ENCODE results near the gene NMT1. TPM values are rescaled to one million over a fixed set of nuclear protein-coding genes. Genes with fewer than 3 reads are reported as not detected.

Gene NMT1
- total and polyA plus RNA-seq, 4 donors: 33.8 to 124 (median 103) TPM

- DNase-seq (no peak), ATAC-seq (ENCODE audit: low FRiP score) (no peak)
- 88 to 89% methylated on average over 14 of the region's 14 CpGs for WGBS, 2 donors
- H3K4me1 ChIP-seq (ENCODE audit: control insufficient read depth in 1 of 2, insufficient read depth in 2 of 2, low read length in 2 of 2): no peaks in the 10 kb centered on the region
- H3K4me3 ChIP-seq (ENCODE audit: low read length in 2 of 2): no peak overlapping the region
- no peak overlapping the region for H3K27ac ChIP-seq (ENCODE audit: low read depth in 1 of 2, low read length in 2 of 2)
- no peaks in the 10 kb centered on the region for H3K36me3 ChIP-seq (ENCODE audit: control insufficient read depth in 1 of 2, insufficient read depth in 2 of 2, low read length in 1 of 2)
- intact Hi-C loops (cut with DNase I): no loop called here
- no peaks in the 10 kb centered on the region for H3K9me3 ChIP-seq (ENCODE audit: control insufficient read depth, low read length)
- no peaks in the 10 kb centered on the region for H3K27me3 ChIP-seq (ENCODE audit: control insufficient read depth in 1 of 2, insufficient read depth in 2 of 2, low read length in 1 of 2)
Observed at GRCh38 chr17:45031231-45032173, 29.6 kb upstream of the NMT1 start.

- intact Hi-C loops (cut with DNase I): no loop called here
Observed at GRCh38 chr17:45032174-45032541, 29.0 kb upstream of the NMT1 start.

GRCh38 chr17:45034599-45034998 lies 26.5 kb upstream of the NMT1 start:
- intact Hi-C loops (cut with DNase I): no loop called here
- H3K27ac ChIP-seq (ENCODE audit: low read depth in 1 of 2, low read length in 2 of 2): no peak overlapping the region
- H3K36me3 ChIP-seq (ENCODE audit: control insufficient read depth in 1 of 2, insufficient read depth in 2 of 2, low read length in 1 of 2): no peaks in the 10 kb centered on the region
- H3K27me3 ChIP-seq (ENCODE audit: control insufficient read depth in 1 of 2, insufficient read depth in 2 of 2, low read length in 1 of 2): no peaks in the 10 kb centered on the region
- H3K4me3 ChIP-seq (ENCODE audit: low read length in 2 of 2): no peak overlapping the region
- no peak for ATAC-seq (ENCODE audit: low FRiP score)
- H3K4me1 ChIP-seq (ENCODE audit: control insufficient read depth in 1 of 2, insufficient read depth in 2 of 2, low read length in 2 of 2): no peaks in the 10 kb centered on the region
- 92% methylated on average over 14 of the region's 14 CpGs for WGBS, 2 donors
- no peak for DNase-seq
- H3K9me3 ChIP-seq (ENCODE audit: control insufficient read depth, low read length): no peaks in the 10 kb centered on the region

More at GRCh38 chr17:45032174-45032541, 29.0 kb upstream of the NMT1 start:
- Histone ChIP-seq H3K36me3 (ENCODE audit: control insufficient read depth in 1 of 2, insufficient read depth in 2 of 2, low read length in 1 of 2) (no peaks in the 10 kb centered on the region), H3K27ac (ENCODE audit: low read depth in 1 of 2, low read length in 2 of 2) (no peak overlapping the region), H3K4me3 (ENCODE audit: low read length in 2 of 2) (no peak overlapping the region), H3K27me3 (ENCODE audit: control insufficient read depth in 1 of 2, insufficient read depth in 2 of 2, low read length in 1 of 2) (no peaks in the 10 kb centered on the region), H3K9me3 (ENCODE audit: control insufficient read depth, low read length) (no peaks in the 10 kb centered on the region), H3K4me1 (ENCODE audit: control insufficient read depth in 1 of 2, insufficient read depth in 2 of 2, low read length in 2 of 2) (no peaks in the 10 kb centered on the region)
- ATAC-seq (ENCODE audit: low FRiP score) (no peak), DNase-seq (no peak)
- 82 to 86% methylated on average over 9 of the region's 9 CpGs for WGBS, 2 donors

- Histone ChIP-seq H3K4me3 (ENCODE audit: low read length in 2 of 2) (no peak overlapping the region), H3K36me3 (ENCODE audit: control insufficient read depth in 1 of 2, insufficient read depth in 2 of 2, low read length in 1 of 2) (no peaks in the 10 kb centered on the region), H3K27me3 (ENCODE audit: control insufficient read depth in 1 of 2, insufficient read depth in 2 of 2, low read length in 1 of 2) (no peaks in the 10 kb centered on the region), H3K4me1 (ENCODE audit: control insufficient read depth in 1 of 2, insufficient read depth in 2 of 2, low read length in 2 of 2) (no peaks in the 10 kb centered on the region), H3K9me3 (ENCODE audit: control insufficient read depth, low read length) (no peaks in the 10 kb centered on the region), H3K27ac (ENCODE audit: low read depth in 1 of 2, low read length in 2 of 2) (no peak overlapping the region)
- ATAC-seq (ENCODE audit: low FRiP score): no peak
- DNase-seq: no peak
- 70 to 83% methylated on average over 14 of the region's 14 CpGs for WGBS, 2 donors
- intact Hi-C loops (cut with DNase I): no loop called here
Observed at GRCh38 chr17:45035848-45036247, 25.3 kb upstream of the NMT1 start.

GRCh38 chr17:45036691-45037090 lies 24.4 kb upstream of the NMT1 start:
- DNase-seq: no peak

GRCh38 chr17:45038728-45039634 lies 22.1 kb upstream of the NMT1 start:
- Histone ChIP-seq H3K4me1 (ENCODE audit: control insufficient read depth in 1 of 2, insufficient read depth in 2 of 2, low read length in 2 of 2) (peaks cover 0 to 3% of the 10 kb centered on the region in 2 donors), H3K27me3 (ENCODE audit: control insufficient read depth in 1 of 2, insufficient read depth in 2 of 2, low read length in 1 of 2) (no peaks in the 10 kb centered on the region), H3K36me3 (ENCODE audit: control insufficient read depth in 1 of 2, insufficient read depth in 2 of 2, low read length in 1 of 2) (no peaks in the 10 kb centered on the region), H3K4me3 (ENCODE audit: low read length in 2 of 2) (no peak overlapping the region), H3K9me3 (ENCODE audit: control insufficient read depth, low read length) (no peaks in the 10 kb centered on the region), H3K27ac (ENCODE audit: low read depth in 1 of 2, low read length in 2 of 2) (no peak overlapping the region)
- ATAC-seq (ENCODE audit: low FRiP score) (no peak), DNase-seq (no peak)
- intact Hi-C loops (cut with DNase I): no loop called here
- 63 to 72% methylated on average over 13 of the region's 13 CpGs for WGBS, 2 donors

More at GRCh38 chr17:45036691-45037090, 24.4 kb upstream of the NMT1 start:
- no peaks in the 10 kb centered on the region for H3K36me3 ChIP-seq (ENCODE audit: control insufficient read depth in 1 of 2, insufficient read depth in 2 of 2, low read length in 1 of 2)
- whole genome bisulfite sequencing, 2 donors: 64 to 68% methylated on average over 3 of the region's 3 CpGs
- no peak for ATAC-seq (ENCODE audit: low FRiP score)
- H3K27ac ChIP-seq (ENCODE audit: low read depth in 1 of 2, low read length in 2 of 2): no peak overlapping the region
- H3K27me3 ChIP-seq (ENCODE audit: control insufficient read depth in 1 of 2, insufficient read depth in 2 of 2, low read length in 1 of 2): no peaks in the 10 kb centered on the region
- no peaks in the 10 kb centered on the region for H3K4me1 ChIP-seq (ENCODE audit: control insufficient read depth in 1 of 2, insufficient read depth in 2 of 2, low read length in 2 of 2)
- H3K9me3 ChIP-seq (ENCODE audit: control insufficient read depth, low read length): no peaks in the 10 kb centered on the region
- intact Hi-C loops (cut with DNase I): no loop called here
- H3K4me3 ChIP-seq (ENCODE audit: low read length in 2 of 2): no peak overlapping the region

GRCh38 chr17:45040459-45040858 lies 20.7 kb upstream of the NMT1 start:
- Histone ChIP-seq H3K27ac (ENCODE audit: low read depth in 1 of 2, low read length in 2 of 2) (no peak overlapping the region), H3K9me3 (ENCODE audit: control insufficient read depth, low read length) (no peaks in the 10 kb centered on the region), H3K27me3 (ENCODE audit: control insufficient read depth in 1 of 2, insufficient read depth in 2 of 2, low read length in 1 of 2) (no peaks in the 10 kb centered on the region), H3K4me1 (ENCODE audit: control insufficient read depth in 1 of 2, insufficient read depth in 2 of 2, low read length in 2 of 2) (peaks cover 0 to 3% of the 10 kb centered on the region in 2 donors), H3K4me3 (ENCODE audit: low read length in 2 of 2) (no peak overlapping the region), H3K36me3 (ENCODE audit: control insufficient read depth in 1 of 2, insufficient read depth in 2 of 2, low read length in 1 of 2) (no peaks in the 10 kb centered on the region)
- DNase-seq (no peak), ATAC-seq (ENCODE audit: low FRiP score) (no peak)
- intact Hi-C loops (cut with DNase I): no loop called here
- 68 to 77% methylated on average over 4 of the region's 4 CpGs for WGBS, 2 donors

- H3K27me3 ChIP-seq (ENCODE audit: control insufficient read depth in 1 of 2, insufficient read depth in 2 of 2, low read length in 1 of 2): no peaks in the 10 kb centered on the region
- H3K36me3 ChIP-seq (ENCODE audit: control insufficient read depth in 1 of 2, insufficient read depth in 2 of 2, low read length in 1 of 2): no peaks in the 10 kb centered on the region
- H3K27ac ChIP-seq (ENCODE audit: low read depth in 1 of 2, low read length in 2 of 2): no peak overlapping the region
- DNase-seq (no peak), ATAC-seq (ENCODE audit: low FRiP score) (no peak)
- H3K9me3 ChIP-seq (ENCODE audit: control insufficient read depth, low read length): no peaks in the 10 kb centered on the region
- WGBS, 2 donors: 68 to 72% methylated on average over 11 of the region's 11 CpGs
- peaks cover 0 to 3% of the 10 kb centered on the region in 2 donors for H3K4me1 ChIP-seq (ENCODE audit: control insufficient read depth in 1 of 2, insufficient read depth in 2 of 2, low read length in 2 of 2)
- no peak overlapping the region for H3K4me3 ChIP-seq (ENCODE audit: low read length in 2 of 2)
- intact Hi-C loops (cut with DNase I): no loop called here
Observed at GRCh38 chr17:45042346-45043120, 18.6 kb upstream of the NMT1 start.

Measured in aorta (tissue), 5 donors.